Embryonic facial prominence (tissue), 1 donor: ENCODE data around the gene TSHZ3.

Source experiments
- DNase-seq: peaks from one replicate; pipeline ENCODE4 v3.0.0-alpha.2; 2016; ENCODE audit errors: extremely low spot score

The TSHZ3 gene

DNA sequence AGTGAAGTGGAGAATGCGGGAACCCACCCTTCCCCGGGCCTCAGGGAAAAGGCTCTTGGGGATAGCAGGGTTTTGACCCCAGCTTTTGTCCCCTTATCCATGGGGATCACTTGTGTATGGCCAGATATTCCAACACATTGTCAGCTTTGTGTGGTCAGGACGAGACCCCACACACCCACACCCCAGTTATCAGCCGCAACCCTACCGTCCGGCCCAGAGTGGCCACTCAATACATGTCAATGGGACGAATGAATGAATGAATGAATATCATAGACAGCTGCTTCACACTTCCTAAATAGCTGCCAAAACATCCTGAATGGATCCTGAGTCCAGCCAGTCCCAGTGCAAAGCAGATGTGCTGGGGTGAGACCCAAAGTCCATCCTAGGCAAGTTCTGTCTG lies 64.6 kb downstream of the TSHZ3 start:
- DNase-seq: no peak

DNA sequence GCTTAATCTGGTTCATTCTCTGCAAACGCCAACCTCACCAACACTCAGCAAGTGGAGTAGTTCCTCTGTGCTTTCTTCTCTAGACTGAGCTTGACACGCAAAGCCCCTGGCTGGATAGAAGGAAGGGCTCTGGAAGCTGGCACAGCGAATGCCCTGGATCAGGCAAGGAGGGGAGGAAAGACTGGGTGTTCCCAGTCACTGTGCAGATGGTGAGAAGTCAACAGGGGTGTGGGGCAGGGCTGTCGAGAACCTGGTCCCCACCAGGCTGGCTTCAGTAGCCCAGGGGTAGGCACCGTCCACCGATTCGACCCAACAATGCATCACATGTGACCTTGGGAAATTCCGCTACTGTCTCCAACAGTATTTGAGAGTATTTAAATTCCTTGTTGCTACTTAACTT lies 65.5 kb downstream of the TSHZ3 start:
- no peak for DNase-seq

DNA sequence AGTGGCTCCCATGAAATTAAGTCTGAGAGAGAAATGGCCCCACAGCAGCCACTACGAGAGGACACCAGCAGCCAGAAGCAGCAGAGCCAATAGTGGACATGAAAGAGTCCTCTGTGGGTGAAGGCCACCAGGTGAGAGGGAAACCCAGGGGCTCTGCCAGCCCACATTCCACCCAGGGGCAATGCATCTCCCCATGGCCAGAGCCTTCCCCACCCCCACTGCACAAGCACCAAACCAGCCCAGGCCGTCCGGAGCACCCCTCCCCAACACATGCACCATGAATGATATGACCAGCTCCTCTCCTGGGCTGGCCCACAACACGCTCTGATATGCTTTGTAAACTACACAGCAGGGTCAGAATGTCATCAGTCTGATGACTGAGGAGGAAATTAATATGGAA lies 66.9 kb downstream of the TSHZ3 start:
- DNase-seq: no peak

DNA sequence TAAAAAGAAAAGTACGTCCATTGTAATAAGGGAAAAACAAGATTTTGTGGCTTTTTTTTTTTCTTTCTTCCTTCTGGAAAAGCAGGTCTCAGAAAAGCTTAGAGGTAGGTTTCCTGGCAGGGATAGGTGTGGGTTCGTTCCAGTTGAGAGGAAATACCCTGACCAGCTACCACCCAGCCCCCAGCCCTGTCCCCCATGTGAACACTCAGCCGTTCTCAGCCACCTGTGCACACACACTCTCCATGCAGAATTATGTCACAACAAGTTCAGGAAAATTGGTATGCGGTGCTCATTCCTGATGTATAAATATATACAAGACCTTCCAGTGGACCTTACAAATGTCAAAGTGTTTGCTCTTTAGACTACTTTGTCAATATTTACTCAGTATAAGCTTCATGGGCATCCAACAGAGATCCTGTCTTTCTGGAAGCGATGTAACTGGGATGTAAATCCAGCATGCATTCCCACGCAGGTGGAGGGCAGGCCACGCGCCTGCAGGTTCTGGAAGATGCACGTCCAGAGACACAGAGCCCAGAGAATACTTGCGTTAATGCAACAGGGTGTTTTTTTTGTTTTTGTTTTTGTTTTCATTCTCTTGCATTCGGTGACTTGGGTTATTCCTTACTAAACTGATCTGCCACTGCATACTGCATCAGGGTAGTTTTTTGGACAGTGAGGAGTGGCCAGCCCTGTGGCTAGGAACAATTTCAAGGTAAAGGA lies 68.8 kb downstream of the TSHZ3 start:
- DNase-seq: no peak

DNA sequence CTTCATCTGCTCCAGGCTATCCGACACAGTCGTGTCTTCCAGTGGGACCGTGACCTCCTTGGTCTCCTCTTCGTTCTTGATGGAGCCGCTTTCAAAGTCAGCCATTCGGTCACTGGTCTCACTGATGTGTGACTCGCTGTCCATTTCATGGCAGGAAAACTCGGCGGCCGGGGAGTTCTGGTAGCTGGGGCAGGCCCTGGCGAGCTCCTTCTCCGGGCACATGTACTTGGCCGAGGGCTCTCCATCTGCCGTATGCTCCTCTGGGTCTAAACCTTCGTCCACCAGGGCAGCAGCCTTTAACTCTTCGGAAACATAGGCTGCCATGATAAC lies 69.8 kb downstream of the TSHZ3 start:
- no peak for DNase-seq

DNA sequence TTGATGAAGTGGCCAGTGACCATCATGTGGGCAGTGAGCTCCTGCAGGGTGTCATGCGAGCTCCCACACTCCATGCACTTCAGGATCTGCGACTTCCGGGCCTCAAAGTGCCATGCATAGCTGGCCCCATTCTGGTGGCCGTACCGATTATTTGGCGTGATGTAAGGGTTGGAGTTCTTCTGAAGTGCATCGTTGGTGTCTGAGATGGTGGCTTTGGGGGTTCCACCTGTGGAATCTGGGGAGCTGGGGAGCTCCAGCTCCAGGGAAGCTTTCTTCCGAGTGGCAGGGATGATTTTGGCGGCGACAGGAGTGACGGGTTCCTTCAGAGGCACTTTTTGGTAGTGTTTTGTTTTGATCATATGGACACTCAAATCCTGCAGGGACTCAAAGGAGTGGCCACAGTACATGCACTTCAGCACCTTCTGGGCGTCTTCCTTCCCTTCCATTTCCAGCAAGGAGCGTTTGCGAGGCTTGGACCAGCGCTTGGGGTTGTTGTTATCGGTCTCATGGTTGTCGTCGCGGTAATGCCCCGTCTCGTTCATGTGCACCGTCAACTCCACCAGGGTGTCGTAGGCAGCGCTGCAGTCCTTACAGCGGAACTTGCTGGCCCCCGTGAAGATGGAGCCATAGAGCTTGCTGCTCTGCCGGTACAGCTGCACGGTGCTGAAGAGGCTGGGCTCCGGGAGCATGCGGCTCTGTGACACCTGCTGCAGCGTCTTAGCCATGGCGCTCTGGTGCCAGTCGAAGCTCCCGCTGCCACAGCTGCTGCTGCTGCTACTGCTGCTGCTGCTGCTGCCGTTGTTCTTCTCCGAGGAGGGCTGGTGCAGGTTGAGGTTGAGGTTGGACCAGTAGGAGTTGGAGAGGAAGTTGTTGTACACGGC lies 70.4 kb downstream of the TSHZ3 start:
- DNase-seq: no peak

DNA sequence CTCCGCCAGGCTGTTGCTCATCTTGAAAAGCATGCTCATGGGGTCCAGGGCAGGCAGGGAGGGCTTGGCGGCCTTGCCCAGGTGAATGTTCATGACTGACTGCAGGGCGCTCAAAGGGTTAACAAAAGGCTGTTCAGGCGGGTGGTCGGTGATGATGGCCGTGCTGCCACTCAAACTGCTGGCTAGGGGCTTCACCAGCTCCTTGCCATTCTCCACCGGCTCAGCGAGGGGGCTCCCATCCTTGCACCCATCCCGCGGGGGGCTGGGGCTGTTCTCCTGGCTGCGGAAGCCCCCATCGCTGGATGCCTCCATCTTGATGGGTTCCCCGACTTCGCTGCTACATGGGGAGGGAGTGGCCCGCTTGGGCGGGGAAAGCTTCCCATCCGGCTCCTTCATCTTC lies 71.7 kb downstream of the TSHZ3 start:
- no peak for DNase-seq

DNA sequence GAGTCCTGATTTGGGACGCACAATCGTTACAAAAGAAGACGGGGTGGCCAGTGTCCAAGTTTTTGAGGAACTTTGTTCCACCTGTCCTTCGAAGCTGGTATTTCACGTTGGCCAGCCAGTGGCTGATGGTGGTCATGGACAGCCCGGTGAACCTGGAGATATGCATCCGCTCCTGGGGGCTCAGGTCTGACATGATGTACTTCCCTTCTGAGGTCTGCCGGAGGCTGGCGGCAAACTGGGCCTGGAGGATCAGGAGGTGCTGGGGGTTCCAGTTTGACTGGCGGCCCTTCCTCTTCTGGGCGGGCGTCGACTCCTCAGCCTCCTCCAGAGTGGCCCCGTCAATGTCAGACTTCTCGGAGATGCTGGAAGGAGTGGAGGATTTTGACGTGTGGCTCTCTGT lies 72.4 kb downstream of the TSHZ3 start:
- no peak for DNase-seq

DNA sequence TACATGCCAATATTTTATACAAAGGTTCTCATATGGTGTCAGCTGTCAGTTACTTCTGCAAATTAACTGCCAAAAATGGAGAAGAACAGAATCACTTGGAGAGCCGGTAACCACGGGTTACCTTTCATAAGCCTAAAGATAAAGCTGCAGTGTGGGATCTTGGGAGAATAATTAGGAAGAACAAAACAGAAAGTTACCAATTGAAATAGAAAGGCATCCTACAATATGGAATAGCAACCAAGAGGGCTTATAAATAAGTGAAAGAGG lies 74.2 kb downstream of the TSHZ3 start:
- DNase-seq: no peak

DNA sequence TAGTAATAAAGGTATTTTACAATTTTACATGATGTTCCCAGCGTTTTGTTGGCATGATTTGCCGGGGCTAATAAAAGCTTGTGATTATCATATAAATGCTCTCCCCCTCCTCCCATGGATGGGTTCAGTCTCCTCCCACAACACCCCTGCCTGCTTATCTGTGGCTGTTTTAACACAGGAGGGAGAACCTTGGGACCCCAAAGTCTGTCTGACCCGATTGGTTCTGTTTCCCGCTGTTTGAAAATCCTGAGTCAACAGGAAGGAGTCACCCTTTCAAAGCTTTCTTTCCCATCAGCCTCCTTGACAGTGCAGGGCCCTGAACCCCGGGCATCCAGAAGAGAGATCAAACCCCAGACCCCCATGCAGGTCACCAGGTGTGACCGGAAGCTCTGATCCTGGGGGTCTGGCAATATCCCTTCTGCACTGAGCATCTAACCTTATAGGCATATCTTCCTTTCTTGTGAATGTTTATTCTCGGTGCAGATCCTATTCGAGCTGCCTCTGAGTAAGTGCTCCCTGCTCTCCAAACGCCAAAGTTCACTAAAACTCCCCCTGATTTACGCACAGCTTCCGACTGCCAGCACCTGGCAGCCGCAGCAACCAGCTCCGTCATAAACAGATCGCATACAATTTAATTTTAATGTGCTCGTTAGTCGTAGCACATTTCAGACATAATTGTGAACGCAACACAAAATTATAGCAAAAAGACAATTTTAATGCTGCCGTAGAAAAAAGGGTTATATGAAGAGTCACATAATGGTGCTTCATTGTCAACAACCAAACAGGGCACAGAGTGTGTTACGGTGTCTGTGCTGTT lies 74.8 kb downstream of the TSHZ3 start:
- DNase-seq: no peak

DNA sequence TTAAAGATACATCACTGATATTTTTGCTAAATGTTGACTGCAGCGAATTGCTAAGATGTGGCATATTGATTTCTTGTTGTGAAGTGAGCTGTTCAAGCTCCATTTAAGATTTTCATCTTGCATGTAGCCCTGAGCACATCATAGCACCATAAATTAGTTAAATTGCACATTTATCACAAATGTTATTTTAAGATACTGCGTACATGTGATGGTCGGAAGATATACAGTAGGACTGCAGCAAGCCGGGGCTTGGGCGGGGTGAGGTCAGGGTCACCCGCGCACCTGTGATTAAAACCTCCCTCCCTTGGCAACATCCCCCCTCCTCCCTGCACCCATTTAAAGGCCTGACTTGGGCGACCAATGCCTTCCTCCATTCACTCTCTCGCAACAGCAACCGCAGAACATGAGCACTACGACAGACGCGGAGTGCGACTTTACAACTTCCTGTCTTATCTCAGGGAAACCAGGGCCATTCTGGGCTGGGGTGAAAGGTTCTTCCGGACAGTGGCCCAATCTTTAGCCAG lies 76.6 kb downstream of the TSHZ3 start:
- no peak for DNase-seq

DNA sequence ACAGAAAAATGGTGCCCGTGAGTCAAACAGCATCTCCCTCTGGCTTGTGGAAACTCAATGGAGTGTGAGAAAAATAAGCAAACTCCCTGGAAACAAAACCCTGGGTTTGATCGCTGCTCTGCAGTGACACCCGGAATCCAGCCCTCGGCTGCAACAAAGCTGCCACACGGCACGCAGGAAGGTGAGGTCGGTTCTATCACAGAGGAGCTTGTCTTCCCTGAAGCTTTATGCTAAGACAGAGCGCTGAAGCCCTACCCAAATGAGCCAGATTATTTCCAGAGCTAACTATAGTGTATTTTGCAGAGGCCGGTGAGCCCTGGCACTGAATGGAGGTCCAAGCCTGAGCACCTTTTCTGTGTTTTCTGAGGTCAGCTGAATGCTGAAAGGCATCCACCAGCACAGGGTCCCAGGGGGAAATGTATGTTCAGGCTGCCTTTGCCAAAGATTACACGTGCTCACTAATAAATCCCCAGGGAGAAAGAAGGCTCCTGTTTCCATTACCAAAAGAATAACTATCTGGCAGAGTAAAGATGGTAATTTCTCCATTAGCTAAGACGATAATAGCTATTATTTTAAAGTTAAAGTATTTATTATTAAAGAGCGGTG lies 77.8 kb downstream of the TSHZ3 start:
- DNase-seq: no peak

DNA sequence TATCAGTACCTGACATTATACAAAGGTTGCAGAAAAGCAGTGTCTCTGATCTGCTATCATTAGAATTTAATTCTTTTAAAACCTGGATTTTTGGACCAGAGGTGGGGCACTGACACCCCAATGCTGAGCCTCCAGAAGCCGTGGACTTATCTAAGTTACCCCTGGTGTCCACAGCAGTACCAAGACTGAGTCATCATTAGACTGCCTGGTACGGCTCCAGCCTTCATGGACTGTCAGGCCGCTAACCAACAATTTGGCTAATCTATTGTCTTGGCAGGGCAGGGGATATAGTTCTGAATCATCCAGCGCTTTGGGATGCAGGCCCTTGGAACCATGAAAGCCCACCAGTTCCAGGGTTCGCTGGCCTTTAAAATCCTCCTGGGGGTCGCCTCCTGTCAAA lies 78.3 kb downstream of the TSHZ3 start:
- no peak for DNase-seq

DNA sequence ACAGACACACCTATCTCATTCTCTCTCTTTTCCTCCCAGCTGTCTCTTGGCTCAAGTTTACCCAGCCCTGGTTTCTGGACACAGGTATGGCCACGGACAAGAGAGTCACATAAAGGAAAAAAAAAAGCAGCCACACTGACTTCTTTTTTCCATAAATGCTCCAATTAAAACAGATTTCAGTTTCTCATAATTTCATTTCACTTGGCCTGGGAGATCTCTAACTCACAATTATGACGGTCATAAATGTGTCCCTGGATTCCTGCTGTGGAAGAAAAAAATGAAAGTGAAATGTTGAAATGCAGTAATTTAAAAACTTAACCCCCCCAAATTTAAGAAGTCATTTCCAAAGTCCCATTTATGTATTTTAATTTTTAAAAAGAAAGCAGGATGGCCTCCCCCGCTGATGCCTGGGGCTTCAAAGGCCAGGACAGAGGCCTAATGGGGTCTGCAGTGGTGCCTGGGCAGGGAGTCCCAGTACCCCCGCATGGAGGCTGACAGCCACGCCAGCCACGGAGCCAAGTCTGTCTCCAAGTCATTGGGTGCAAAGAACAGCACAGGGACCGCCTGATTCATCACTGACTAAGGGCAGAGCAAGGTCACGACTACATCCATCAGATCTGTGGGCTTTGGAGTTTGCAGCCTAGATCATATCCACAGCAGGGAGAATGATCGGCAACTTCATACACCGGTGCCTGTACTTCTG lies 79.7 kb downstream of the TSHZ3 start:
- no peak for DNase-seq

DNA sequence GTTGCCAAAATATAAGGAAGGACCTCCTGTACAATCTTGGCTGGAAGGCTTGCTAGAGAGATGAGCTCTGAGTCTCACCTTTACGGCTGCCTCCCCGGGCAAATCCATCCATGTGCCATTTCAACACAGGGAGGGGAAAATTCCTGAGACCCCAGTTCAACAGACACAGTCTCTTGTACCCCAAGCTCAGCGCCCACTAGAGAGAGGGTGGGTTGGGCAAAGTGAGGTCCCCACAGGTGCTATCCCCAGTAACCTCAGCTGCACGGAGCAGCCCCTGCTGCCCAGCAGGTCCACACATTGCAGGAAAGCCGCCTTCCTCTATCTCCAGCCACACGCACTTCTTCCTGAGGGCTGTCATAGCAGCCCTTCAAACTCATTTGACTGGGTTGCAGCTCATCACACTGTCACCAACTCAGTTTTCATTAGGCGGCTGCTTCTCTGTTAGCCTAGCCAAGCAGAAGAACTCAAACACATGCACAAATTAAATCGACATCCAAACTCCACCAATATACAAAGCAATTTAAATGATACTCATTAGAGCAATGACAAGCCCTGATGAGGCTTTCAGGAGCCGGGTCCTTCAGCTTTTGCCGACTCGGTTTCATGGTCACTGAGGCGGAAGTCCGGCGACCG lies 80.4 kb downstream of the TSHZ3 start:
- DNase-seq: no peak

DNA sequence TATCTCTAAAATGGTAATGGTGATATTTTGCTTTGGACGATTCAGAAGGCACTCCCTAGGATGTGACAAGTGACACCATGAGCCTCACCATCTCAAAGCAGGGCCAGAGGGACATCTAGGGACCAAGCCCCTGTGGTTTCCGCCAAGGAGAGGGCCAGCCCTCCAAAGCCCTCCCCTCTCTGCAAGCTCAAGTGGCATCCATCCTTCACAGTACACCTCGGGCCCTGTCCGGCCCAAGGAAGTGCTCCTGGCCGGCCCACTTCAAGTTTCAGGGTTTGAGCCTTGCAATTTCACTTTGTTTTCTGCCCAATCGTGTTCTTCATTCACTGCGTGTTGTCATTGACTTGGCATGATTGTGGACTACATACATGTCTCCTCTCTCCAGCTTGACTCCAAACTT lies 82.5 kb downstream of the TSHZ3 start:
- DNase-seq: no peak

DNA sequence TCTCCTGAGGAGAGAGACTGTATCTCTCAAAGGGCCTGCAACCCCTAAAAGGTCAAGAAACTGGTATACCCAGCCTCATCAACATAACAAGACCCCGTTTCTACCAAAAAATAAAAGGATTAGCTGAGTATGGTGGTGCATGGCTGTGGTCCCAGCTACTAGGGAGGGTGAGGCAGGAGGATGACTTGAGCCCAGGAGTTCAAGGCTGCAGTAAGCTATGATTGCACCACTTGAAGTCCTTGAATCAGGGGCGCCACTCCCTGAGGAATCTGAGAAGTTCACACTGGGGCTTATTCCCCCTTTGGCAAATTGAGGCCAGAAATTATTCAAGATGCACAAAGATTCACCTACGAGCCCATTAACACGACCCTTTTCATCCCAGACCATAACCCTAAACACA lies 83.0 kb downstream of the TSHZ3 start:
- no peak for DNase-seq

DNA sequence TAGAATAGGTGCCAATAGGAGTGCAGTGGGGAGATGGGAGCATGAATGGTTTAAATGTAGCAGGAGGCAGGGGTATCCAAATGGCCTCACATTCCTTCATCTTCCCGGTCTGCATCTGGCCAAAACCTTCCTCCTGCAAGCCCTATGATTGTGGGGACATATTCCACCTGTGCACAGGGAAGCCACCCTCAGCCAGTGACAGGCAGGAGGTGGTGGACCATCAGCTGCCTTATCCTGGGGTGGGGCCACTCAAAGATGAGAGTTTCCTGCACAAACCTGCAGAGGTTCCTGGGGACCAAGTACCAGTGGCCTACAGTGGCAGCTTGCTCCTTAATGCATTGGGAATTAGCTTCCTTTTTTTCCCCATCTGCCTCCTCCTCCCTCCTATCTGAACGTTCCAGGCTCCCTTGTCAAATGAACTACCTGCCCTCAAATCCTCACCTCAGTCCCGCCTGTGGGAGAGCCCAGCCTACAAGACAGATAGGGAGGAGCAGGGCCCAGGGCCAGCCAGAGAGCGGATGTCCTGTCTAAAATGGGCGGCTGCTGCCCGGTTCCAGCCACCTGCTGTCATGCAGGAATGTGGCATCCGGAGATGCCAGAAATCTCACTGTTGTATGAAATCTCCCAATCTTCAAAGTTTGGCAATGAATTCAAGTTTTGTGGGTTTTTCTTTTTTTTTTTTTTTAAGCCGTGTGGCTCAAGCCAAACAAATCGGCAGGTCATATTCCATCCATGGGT lies 85.0 kb downstream of the TSHZ3 start:
- no peak for DNase-seq

DNA sequence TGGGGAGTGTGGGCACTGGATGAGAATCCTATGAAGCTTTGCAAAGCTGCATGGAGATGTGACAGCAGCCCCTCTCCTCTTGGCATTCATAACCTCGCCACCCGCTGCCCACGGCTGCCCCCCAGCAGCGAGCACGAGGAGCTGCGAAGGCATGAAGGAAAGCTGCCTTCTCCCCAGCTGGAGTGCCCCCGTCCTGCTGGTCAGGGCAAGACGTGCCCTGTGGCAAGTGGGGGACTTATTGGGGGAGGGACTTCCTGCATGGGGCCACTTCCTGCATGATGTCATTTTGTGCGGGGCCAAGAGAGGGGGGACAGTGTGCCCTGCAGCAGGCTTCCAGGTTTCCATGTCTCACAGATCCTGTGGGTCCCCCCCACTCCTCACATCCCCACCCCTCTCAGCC lies 85.9 kb downstream of the TSHZ3 start:
- no peak for DNase-seq

DNA sequence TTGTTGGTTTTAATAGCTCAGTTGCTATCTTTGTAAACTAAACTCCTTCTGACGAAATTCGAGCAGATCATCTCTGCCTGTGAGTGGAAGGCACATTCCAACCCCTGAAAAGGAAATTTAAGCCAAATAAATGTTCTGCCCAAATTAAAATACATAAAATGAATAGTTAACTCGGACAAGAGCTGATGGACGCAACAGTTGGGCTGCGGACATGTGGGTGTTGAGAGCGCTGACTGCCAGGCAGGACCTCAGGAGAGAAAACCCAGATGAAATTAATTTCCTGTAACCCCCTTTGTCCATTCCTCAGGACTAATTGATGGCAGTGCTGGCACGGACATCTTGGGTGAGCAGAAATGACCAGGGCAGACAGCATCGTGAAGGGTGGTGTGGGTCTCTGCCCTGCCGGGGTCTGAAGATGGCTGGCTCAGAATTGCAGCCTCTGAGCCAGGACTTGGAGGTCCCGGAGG lies 86.5 kb downstream of the TSHZ3 start:
- no peak for DNase-seq
